NK-92 (cell line): ENCODE results near the gene POP7.
"Not testable (repeated sequence)": the region's sequence is repeated elsewhere in the genome, so short reads cannot be mapped to it uniquely, and the experiment has no call there.

ENCODE experiments used
- DNase-seq: peaks from one replicate; lab custom pipeline; 2025; ENCODE audit not compliant: unreplicated experiment; lab: John Stamatoyannopoulos, UW

Gene POP7

DNA sequence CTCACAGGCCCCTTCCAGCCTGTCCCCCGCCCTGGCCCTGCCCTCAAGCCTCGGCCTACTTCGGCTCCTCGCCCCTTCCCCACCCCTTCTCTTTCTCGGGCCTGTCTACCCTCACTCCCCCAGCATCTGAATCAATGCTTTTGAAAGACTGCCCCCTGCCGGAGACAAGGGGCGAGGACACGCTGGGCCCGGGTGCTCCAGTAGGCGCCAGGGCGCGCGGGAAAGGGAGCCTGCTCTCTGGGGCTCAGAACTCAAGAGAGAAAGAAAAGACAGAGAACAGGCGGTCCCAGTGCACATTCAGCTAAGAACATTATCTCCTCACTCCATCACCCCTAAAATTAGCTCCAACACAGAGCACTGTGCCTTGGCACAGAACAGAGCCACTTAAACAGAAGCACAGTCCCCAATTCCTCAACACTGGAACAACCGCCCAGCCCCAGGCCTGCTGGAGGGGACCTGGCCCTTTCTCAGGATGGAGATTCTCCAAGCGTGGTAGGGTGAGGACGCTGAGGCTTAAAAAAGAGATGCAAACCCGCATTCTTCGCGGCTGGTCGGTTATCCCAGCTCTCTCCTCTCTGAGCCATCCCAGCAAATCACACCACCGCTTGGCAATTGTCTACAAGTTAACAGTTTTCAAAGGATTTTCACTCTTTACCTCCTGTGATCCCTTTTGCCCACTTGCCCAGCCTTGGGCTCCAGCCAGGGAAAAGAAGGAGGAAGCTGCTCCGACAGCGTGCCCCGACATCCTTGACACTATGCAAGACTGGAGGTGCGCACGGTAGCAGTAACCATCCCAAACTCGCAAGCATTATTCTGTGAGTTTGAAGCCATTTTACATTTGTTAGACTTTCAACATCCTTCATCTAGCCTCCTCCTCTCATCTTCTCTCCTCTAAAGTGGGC lies 14.0 kb upstream of the POP7 start:
- DNase-seq: no peak

GRCh38 chr7:100692578-100692961 lies 13.4 kb upstream of the POP7 start:
- DNase-seq: no peak

- no peak for DNase-seq
Measured at GRCh38 chr7:100693312-100694097, 12.4 kb upstream of the POP7 start.

DNA sequence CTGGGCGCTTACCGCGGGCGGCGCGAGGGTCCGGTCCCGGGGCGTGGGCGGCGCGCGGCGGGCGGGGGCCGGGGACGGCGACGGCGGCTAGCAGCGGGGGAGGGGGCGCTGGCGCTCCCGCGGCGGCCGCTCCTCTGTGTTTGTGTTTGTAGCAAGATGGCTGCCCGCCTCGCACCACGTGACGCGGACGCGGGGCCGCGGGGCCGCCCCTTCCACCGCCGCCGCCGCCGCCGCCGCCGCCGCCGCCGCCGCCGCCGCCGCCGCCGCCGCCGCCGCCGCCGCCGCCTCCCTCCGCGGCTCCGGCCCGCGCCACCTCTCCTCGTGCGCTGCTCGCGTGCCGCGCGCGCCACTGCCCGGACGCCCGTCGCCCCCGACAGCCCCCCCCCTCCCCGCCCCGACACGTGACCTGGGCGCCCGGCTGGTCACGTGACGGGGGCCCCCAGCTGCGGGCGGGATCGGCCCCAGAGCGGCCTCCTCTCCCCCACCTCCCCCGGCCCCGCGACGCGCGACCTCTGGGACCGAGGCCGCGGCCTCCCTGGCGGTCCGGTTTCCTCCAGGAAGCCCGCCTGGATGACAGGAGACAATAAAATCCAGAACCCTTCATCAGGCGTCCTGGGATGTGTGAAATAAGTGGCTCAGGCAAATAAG lies 11.7 kb upstream of the POP7 start, which contains the start of gene GIGYF1:
GIGYF1 (minus strand) TSS at position 153 of the 648 bp plus-strand sequence. CDS start 6,012 bp downstream, outside the sequence.
- no peak for DNase-seq

GRCh38 chr7:100696123-100696521 lies 9.8 kb upstream of the POP7 start:
- DNase-seq: no peak

GRCh38 chr7:100699018-100699417 lies 6.9 kb upstream of the POP7 start:
- DNase-seq: no peak

DNA sequence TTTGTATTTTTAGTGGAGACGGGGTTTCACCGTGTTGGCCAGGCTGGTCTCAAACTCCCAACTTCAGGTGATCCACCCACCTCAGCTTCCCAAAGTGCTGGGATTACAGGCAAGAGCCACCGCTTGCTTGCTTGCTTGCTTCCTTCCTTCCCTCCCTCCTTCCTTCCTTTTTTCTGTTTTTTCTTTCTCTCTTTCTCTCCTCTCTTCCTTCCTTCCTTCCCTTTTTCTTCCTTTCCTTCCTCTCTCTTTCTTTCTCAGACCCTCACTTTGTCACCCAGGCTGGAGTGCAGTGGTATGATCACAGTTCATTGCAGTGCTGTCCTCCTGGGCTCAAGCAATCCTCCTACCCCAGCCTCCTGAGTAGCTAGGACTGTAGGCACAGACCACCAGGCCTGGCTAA lies 4.8 kb upstream of the POP7 start:
- DNase-seq: not testable (repeated sequence)

- DNase-seq: no peak
Measured at GRCh38 chr7:100705320-100705752, 585 bp upstream of the POP7 start.

- DNase-seq: no peak
Measured at GRCh38 chr7:100706672-100707311, 871 bp downstream of the POP7 start.

GRCh38 chr7:100708395-100708794 lies 2.5 kb downstream of the POP7 start:
- no peak for DNase-seq

DNA sequence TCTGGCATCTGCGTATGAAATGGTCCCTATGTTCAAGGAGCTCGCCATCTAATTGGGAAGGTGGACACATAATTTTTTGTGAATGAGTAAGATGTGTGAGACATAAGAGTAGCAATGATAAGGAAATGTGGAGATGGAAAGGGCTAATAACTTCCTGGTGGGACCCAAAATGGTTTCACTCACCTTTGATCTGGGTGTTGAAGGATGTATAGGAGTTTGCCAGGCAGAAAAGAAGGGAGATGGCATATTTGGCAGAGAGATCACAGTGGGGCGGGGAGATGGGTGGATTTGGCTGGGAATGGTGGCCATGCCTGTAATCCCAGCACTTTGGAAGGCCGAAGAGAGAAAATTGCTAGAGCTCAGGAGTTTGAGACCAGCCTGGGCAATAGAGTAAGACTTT lies 4.5 kb downstream of the POP7 start:
- no peak for DNase-seq

DNA sequence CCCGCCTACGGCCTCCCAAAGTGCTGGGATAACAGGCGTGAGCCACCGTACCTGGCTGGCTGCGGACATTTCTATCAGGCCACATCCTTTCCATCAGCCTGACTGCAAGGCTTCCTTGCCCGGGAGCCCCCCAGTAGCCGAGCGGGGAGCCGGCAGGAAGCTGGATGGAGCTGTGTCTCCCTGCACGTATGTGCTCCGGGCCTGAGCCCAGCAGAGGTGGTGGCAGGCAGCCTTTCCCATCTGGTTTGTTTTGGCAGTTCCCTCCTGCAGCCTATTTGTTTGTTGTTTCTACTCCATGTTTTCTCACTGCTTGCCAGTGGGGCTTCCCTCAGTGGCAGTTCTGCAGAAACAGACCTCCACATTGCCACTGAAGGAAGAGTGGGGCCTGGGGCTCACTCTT lies 5.4 kb downstream of the POP7 start:
- DNase-seq: no peak

DNA sequence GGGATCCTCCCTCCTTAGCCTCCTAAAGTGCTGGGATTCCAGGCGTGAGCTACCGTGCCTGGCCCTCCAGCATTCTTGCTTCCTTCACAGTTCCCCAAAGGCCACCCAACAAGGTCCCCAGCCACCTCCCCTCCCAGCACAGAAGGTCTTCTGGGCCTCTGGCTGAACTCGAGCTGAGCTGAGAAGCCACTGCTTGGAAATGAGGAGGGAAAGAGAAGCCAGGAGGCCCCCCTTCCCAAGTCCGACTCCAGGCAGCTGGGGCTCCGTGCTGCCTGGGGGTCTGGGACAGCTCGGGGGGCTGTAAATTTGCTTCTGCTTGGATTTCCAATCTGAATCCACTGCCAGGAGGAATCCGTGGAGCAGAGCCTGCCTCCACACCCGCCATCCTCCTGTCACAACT lies 8.8 kb downstream of the POP7 start:
- no peak for DNase-seq

- DNase-seq: not testable (repeated sequence)
Measured at GRCh38 chr7:100717073-100717472, 11.2 kb downstream of the POP7 start.

DNA sequence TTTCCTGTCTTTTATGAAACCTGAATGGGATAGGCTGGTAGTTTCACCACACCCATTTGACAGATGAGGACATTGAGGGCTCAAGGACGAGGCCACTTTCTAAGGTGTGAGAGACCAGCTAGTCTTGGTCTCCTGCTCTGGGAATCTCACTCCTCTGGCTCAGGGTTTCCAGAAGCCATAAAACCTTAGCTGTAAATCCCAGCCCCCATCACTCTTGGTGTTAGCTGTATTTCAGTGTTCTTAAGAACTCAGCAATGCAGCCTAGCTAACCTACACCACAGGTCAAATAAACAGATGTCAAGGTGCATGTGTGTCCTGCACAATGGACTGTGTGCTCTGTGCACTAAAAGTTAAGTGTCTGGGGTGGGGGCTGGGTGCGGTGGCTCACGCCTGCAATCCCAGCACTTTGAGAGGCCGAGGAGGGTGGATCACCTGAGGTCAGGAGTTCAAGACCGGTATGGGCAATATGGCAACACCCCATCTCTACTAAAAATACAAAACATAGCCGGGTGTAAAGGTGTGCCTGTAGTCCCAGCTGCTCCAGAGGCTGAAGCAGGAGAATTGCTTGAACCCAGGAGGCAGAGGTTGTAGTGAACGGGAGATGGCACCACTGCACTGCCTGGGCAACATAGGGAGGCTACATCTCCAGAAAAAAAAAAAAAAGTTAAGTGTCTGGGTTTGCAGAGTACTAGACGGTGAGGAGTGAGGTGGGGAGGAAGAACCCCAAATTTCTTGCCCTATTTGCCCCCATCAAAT lies 13.8 kb downstream of the POP7 start:
- DNase-seq: no peak

DNA sequence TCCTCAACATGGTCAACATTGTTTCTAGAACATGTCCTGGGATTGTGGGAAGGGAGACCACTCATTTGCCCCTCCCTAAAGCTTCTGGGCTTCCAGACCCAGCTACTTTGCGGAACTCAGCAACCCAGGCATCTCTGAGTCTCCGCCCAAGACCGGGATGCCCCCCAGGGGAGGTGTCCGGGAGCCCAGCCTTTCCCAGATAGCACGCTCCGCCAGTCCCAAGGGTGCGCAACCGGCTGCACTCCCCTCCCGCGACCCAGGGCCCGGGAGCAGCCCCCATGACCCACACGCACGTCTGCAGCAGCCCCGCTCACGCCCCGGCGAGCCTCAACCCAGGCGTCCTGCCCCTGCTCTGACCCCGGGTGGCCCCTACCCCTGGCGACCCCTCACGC lies 14.4 kb downstream of the POP7 start, which contains the start of gene EPO:
EPO (plus strand) TSS at position 190 of the 392 bp plus-strand sequence. CDS start 513 bp downstream, outside the sequence.
- DNase-seq: no peak

- DNase-seq: no peak
Measured at GRCh38 chr7:100720671-100721504, 15.0 kb downstream of the POP7 start.

GRCh38 chr7:100721505-100721812 lies 15.5 kb downstream of the POP7 start:
- no peak for DNase-seq

DNA sequence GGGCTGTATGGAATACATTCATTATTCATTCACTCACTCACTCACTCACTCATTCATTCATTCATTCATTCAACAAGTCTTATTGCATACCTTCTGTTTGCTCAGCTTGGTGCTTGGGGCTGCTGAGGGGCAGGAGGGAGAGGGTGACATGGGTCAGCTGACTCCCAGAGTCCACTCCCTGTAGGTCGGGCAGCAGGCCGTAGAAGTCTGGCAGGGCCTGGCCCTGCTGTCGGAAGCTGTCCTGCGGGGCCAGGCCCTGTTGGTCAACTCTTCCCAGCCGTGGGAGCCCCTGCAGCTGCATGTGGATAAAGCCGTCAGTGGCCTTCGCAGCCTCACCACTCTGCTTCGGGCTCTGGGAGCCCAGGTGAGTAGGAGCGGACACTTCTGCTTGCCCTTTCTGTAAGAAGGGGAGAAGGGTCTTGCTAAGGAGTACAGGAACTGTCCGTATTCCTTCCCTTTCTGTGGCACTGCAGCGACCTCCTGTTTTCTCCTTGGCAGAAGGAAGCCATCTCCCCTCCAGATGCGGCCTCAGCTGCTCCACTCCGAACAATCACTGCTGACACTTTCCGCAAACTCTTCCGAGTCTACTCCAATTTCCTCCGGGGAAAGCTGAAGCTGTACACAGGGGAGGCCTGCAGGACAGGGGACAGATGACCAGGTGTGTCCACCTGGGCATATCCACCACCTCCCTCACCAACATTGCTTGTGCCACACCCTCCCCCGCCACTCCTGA lies 16.7 kb downstream of the POP7 start:
- DNase-seq: no peak
